Measurements from ENCODE around the gene BCL2L15. TPM values are rescaled to one million over a fixed set of nuclear protein-coding genes. Genes with fewer than 3 reads are reported as not detected.
A peak's percentile ranks its signal among the peaks of the same experiment; 100 is the strongest.

Gene BCL2L15
- total RNA-seq, 1 experiment from 2014 or later, result 2.3 TPM

- peak overlapping the region; percentile 95 for H3K4me3 Mint-ChIP-seq (ENCODE audit: unreplicated experiment)
- ChIA-PET POLR2A (interaction anchor here (0.7 to 9.2 kb wide), 21 partner anchors 10 to 858 kb away, joined by 3 to 228 read pairs (median 5); partner anchors contain the start of genes AP4B1, DCLRE1B, DENND2C and LRIG2), CTCF (interaction anchor here (0.6 to 5.3 kb wide), 21 partner anchors 8 to 1477 kb away, joined by 3 to 48 read pairs (median 4); partner anchors contain the start of genes AP4B1 and DCLRE1B)
- no TSS peak for BruUV-seq (replicated peaks)
- intact Hi-C loops (cut with micrococcal nuclease), result no loop called here
- TF ChIP-seq CTCF (IDR thresholded peaks at IDR 0.05; ENCODE audit: unreplicated experiment), result no peak
- no peaks in the 10 kb centered on the region for H3K27me3 Mint-ChIP-seq (ENCODE audit: insufficient read depth, unreplicated experiment)
- DNase-seq (ENCODE audit: unreplicated experiment), result peak; percentile 25
- H3K4me1 Mint-ChIP-seq (ENCODE audit: insufficient read depth, unreplicated experiment), result peaks cover 48% of the 10 kb centered on the region
- H3K9me3 Mint-ChIP-seq (ENCODE audit: unreplicated experiment), result no peaks in the 10 kb centered on the region
- peak overlapping the region; percentile 97 for H3K27ac Mint-ChIP-seq (ENCODE audit: low read depth, unreplicated experiment)
- H3K36me3 Mint-ChIP-seq (ENCODE audit: insufficient read depth, unreplicated experiment), result peaks cover 9% of the 10 kb centered on the region
Observed at GRCh38 chr1:113930499-113931161, 43.2 kb upstream of the BCL2L15 start.

- intact Hi-C loops (cut with micrococcal nuclease), result loop anchor here (1.0 kb wide), 1 partner anchor 25 kb away; the partner anchor contains the start of gene DCLRE1B
- no peaks in the 10 kb centered on the region for H3K27me3 Mint-ChIP-seq (ENCODE audit: insufficient read depth, unreplicated experiment)
- TF ChIP-seq CTCF (IDR thresholded peaks at IDR 0.05; ENCODE audit: unreplicated experiment), result peak; percentile 19
- H3K36me3 Mint-ChIP-seq (ENCODE audit: insufficient read depth, unreplicated experiment), result peaks cover 9% of the 10 kb centered on the region
- peak overlapping the region; percentile 97 for H3K27ac Mint-ChIP-seq (ENCODE audit: low read depth, unreplicated experiment)
- ChIA-PET POLR2A (interaction anchor here (1.1 to 9.2 kb wide), 20 partner anchors 10 to 828 kb away, joined by 3 to 228 read pairs (median 6); partner anchors contain the start of genes AP4B1, CSDE1, DCLRE1B and DENND2C), CTCF (interaction anchor here (0.5 to 5.3 kb wide), 18 partner anchors 9 to 1478 kb away, joined by 3 to 48 read pairs (median 5); partner anchors contain the start of genes AP4B1 and DCLRE1B)
- H3K4me1 Mint-ChIP-seq (ENCODE audit: insufficient read depth, unreplicated experiment), result peaks cover 48% of the 10 kb centered on the region
- peak; percentile 22 for DNase-seq (ENCODE audit: unreplicated experiment)
- BruUV-seq (replicated peaks), result TSS peak; percentile 55
- no peaks in the 10 kb centered on the region for H3K9me3 Mint-ChIP-seq (ENCODE audit: unreplicated experiment)
- H3K4me3 Mint-ChIP-seq (ENCODE audit: unreplicated experiment), result peak overlapping the region; percentile 95
Observed at GRCh38 chr1:113929750-113930498, 42.5 kb upstream of the BCL2L15 start.

DNA sequence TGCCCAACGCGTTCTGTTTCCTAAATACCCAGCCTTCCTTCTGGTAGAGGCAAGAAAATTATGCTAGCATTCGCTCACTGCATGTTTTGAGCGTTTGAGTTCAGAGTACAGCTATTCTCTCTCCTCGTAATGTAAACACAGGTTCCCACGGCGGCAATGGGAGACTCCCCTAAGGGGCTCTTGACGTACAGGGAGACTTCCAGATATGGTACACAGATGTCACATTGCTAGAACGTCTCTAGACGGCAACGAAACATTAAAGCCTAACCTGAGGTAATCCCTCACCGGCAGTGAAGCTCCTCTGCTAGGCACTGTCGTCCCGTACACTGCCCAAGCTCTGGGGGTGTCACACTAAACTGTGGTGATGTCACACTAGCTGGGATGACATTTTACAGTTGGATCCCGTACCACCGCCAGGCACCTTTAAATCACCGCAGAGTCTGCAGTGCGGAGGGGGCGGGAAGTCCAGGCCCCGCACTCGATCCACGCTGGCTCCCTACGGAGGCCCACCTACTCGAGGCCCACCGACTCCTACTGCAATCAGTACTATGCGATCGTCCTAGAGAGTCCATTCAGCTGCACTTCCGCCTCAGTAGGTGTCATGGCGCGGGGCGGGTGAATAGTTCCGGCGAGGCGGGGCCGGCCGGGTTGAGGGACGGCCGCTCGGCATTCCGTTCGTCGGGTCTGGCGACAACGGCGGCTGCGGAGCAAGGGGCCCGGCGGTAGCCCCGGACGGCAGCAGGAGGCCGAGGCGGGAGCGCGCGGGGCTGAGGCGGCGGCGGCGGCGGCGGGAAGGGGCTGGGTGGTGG is 41.8 kb upstream of the BCL2L15 start, which contains the start of gene HIPK1:
HIPK1 (plus strand) TSS at position 384 of the 809 bp plus-strand sequence.
- TF ChIP-seq CTCF (IDR thresholded peaks at IDR 0.05; ENCODE audit: unreplicated experiment), result no peak
- intact Hi-C loops (cut with micrococcal nuclease), result loop anchor here (1.0 kb wide), 1 partner anchor 24 kb away; the partner anchor contains the start of gene DCLRE1B
- DNase-seq (ENCODE audit: unreplicated experiment), result peak; percentile 89
- Mint-ChIP-seq H3K9me3 (ENCODE audit: unreplicated experiment) (no peaks in the 10 kb centered on the region), H3K4me1 (ENCODE audit: insufficient read depth, unreplicated experiment) (peaks cover 47% of the 10 kb centered on the region), H3K36me3 (ENCODE audit: insufficient read depth, unreplicated experiment) (peaks cover 9% of the 10 kb centered on the region), H3K27me3 (ENCODE audit: insufficient read depth, unreplicated experiment) (no peaks in the 10 kb centered on the region), H3K27ac (ENCODE audit: low read depth, unreplicated experiment) (peak within 1 kb of the TSS; percentile 97), H3K4me3 (ENCODE audit: unreplicated experiment) (peak within 1 kb of the TSS; percentile 95)
- BruUV-seq (replicated peaks), result TSS peak; percentile 50
- ChIA-PET POLR2A (interaction anchor here (0.7 to 9.2 kb wide), 18 partner anchors 9 to 828 kb away, joined by 3 to 228 read pairs (median 6); partner anchors contain the start of genes AP4B1, CSDE1, DCLRE1B and OLFML3), CTCF (interaction anchor here (0.5 to 5.3 kb wide), 11 partner anchors 9 to 1213 kb away, joined by 3 to 48 read pairs (median 6); partner anchors contain the start of genes AP4B1 and DCLRE1B)
